ENCODE data around the gene C1QTNF12. TPM values are rescaled to one million over a fixed set of nuclear protein-coding genes. Genes with fewer than 3 reads are reported as not detected.

The C1QTNF12 gene
- total RNA-seq, 4 donors from 2014 or later = 4.3 to 23.5 (median 7.1) TPM

GRCh38 chr1:1292851-1293250, 46.3 kb upstream of the C1QTNF12 start:
- H3K27me3 ChIP-seq = peaks cover 2% of the 10 kb centered on the region
- no peak overlapping the region for H3K4me3 ChIP-seq
- no peaks in the 10 kb centered on the region for H3K9me3 ChIP-seq
- no peak for DNase-seq (ENCODE audit: low spot score in 2 of 2)
- WGBS = 82% methylated on average over 2 of the region's 18 CpGs
- TF ChIP-seq CTCF (IDR thresholded peaks at IDR 0.05) (no peak), POLR2AphosphoS5 (IDR thresholded peaks at IDR 0.05) (no peak), POLR2A (IDR thresholded peaks at IDR 0.05) (no peak), EP300 (IDR thresholded peaks at IDR 0.05) (no peak)
- H3K4me1 ChIP-seq = peaks cover 21% of the 10 kb centered on the region
- H3K36me3 ChIP-seq = peaks cover 38% of the 10 kb centered on the region
- no peak overlapping the region for H3K27ac ChIP-seq

DNA sequence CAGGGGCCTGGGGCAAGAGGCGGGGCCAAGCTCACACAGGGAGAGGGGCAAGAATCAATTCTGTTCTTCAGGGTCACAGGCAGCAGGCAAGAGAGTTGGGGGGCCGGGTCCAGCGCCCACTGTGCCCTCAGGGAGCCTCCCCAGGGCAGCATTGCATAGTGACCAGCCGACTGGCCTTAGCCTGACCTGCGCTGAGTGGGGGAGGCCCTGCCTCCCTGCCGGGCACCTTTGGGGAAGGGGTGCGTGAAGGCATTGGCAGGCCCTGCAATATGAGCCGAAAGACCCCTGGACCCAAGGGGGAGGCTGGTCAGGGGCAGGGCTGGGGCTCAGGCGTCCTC, 45.9 kb upstream of the C1QTNF12 start:
- Histone ChIP-seq H3K36me3 (peaks cover 34% of the 10 kb centered on the region), H3K4me3 (no peak overlapping the region), H3K9me3 (no peaks in the 10 kb centered on the region), H3K27me3 (peaks cover 6% of the 10 kb centered on the region), H3K27ac (no peak overlapping the region), H3K4me1 (peaks cover 21% of the 10 kb centered on the region)
- 73% methylated on average over 7 of the region's 9 CpGs for WGBS
- DNase-seq (ENCODE audit: low spot score in 2 of 2) = no peak
- TF ChIP-seq POLR2AphosphoS5 (IDR thresholded peaks at IDR 0.05) = no peak
- no peak for TF ChIP-seq CTCF (IDR thresholded peaks at IDR 0.05)
- TF ChIP-seq EP300 (IDR thresholded peaks at IDR 0.05) = no peak
- TF ChIP-seq POLR2A (IDR thresholded peaks at IDR 0.05) = no peak

- no peak for TF ChIP-seq EP300 (IDR thresholded peaks at IDR 0.05)
- TF ChIP-seq CTCF (IDR thresholded peaks at IDR 0.05) = peak; percentile 43 to 71
- H3K4me1 ChIP-seq = peaks cover 21% of the 10 kb centered on the region
- DNase-seq (ENCODE audit: low spot score in 2 of 2) = no peak
- H3K9me3 ChIP-seq = no peaks in the 10 kb centered on the region
- no peak overlapping the region for H3K27ac ChIP-seq
- WGBS = 32% methylated on average over 5 of the region's 45 CpGs
- H3K4me3 ChIP-seq = no peak overlapping the region
- peaks cover 11% of the 10 kb centered on the region for H3K27me3 ChIP-seq
- H3K36me3 ChIP-seq = peaks cover 31% of the 10 kb centered on the region
Observed at GRCh38 chr1:1291548-1292441, 45.3 kb upstream of the C1QTNF12 start.

- Histone ChIP-seq H3K4me3 (no peak overlapping the region), H3K27me3 (peaks cover 16% of the 10 kb centered on the region), H3K36me3 (peaks cover 24% of the 10 kb centered on the region), H3K9me3 (no peaks in the 10 kb centered on the region), H3K27ac (no peak overlapping the region), H3K4me1 (peaks cover 21% of the 10 kb centered on the region)
- no peak for DNase-seq (ENCODE audit: low spot score in 2 of 2)
- 13% methylated on average over 7 of the region's 28 CpGs for WGBS
- TF ChIP-seq POLR2AphosphoS5 (IDR thresholded peaks at IDR 0.05) = no peak
- no peak for TF ChIP-seq EP300 (IDR thresholded peaks at IDR 0.05)
- no peak for TF ChIP-seq POLR2A (IDR thresholded peaks at IDR 0.05)
- TF ChIP-seq CTCF (IDR thresholded peaks at IDR 0.05) = no peak
Observed at GRCh38 chr1:1291023-1291528, 44.6 kb upstream of the C1QTNF12 start.

DNA sequence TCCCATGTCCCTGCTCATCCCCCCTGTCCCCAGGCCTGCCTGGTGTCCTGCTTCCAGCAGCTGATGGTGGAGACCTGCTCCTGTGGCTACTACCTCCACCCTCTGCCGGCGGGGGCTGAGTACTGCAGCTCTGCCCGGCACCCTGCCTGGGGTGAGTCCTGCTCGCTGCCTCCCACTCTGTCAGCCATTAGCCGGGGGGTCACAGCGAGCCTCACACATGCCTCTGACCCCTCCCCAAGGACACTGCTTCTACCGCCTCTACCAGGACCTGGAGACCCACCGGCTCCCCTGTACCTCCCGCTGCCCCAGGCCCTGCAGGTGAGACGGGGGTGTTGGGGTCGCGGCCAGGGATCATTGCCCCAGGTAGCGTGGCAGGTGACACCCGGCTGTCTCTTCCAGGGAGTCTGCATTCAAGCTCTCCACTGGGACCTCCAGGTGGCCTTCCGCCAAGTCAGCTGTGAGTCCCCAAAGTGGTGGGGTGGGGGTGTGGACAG, 43.8 kb upstream of the C1QTNF12 start:
- Histone ChIP-seq H3K4me1 (peaks cover 21% of the 10 kb centered on the region), H3K9me3 (no peaks in the 10 kb centered on the region), H3K27ac (no peak overlapping the region), H3K36me3 (peaks cover 16% of the 10 kb centered on the region), H3K27me3 (peaks cover 24% of the 10 kb centered on the region), H3K4me3 (no peak overlapping the region)
- 23% methylated on average over 7 of the region's 15 CpGs for WGBS
- no peak for DNase-seq (ENCODE audit: low spot score in 2 of 2)
- TF ChIP-seq POLR2AphosphoS5 (IDR thresholded peaks at IDR 0.05) = no peak
- TF ChIP-seq CTCF (IDR thresholded peaks at IDR 0.05) = peak; percentile 32 to 73
- TF ChIP-seq POLR2A (IDR thresholded peaks at IDR 0.05) = no peak
- no peak for TF ChIP-seq EP300 (IDR thresholded peaks at IDR 0.05)

Measured in suprapubic skin (tissue), 4 donors.